ENCODE results near the gene ABCC8.
A peak's percentile ranks its signal among the peaks of the same experiment; 100 is the strongest.

ABCC8 gene

DNA sequence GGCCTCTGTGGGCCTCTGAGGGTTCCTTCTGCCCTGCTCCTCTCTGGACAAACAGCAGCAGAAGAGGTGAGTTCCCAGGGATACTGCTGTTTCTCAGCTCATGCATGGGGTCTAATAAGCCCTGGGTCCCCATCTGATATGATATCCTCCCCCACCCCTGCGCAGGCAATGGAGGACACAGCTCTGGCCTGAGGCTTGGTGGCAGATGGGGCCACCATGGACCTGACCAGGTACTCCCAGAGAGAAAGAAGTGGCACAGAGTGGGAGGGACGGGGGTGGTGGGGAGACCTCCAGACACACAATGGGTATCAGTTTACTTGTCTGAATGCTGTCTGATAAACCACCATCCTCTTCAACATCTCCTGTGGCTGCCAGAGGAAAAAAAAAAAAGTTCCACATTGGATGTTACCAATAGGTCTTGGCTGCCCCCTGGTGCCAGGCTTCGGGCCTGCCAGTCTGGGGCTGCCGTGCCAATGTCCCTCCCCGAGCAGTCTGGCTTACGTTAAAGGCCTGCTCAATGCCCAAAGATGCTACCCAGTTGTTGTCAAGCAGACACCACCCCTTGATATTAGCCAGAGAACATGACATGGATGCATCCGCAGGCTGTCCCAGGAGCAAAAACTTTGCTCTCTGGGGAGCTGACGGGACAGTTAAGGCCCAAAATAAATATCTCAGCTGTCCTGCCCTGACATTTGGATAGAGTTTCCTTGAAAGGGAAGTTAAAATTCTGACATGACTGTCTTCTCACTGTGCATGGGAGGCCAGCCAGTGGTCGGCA lies 27.9 kb upstream of the ABCC8 start:
- peak; percentile 51 for DNase-seq

DNA sequence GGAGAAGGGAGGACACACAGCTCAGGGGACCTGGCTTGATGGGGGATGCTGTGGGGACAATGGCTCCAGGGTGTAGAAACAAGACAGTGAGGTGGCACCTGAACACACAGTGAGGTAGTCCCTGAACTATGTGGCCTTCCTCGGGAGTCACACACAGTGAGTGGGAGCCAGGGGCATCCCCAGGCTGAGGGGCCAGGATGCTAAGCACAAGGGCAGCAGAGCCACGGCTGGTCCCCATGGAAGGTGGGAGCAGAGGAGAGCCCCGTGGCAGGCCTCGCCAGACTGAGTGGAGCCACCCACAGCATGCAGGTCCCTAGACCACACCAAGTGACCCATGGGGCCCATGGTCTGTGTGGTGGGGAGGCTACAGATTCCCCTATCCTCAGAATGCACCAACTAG lies 26.0 kb upstream of the ABCC8 start:
- DNase-seq: no peak

DNA sequence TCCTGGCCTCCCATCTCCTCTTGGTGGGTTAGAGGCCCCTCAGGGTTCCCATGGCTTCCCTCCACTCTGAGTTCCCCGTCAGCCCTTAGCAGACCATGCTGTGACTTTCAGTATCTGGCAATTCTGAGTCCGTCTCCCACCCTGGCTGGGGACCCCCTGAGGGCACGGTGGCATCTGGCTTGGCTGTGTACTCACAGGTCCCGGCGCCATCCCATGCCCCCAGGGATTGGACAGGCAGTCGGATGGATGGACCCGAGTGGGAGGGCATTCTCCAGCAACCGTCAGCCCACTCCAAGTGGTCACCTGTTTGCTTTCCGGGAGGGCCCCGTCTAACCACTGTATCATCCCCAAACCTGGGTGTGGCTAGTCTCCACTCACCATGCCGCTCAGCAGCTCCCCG lies 24.0 kb upstream of the ABCC8 start:
- DNase-seq: no peak

DNA sequence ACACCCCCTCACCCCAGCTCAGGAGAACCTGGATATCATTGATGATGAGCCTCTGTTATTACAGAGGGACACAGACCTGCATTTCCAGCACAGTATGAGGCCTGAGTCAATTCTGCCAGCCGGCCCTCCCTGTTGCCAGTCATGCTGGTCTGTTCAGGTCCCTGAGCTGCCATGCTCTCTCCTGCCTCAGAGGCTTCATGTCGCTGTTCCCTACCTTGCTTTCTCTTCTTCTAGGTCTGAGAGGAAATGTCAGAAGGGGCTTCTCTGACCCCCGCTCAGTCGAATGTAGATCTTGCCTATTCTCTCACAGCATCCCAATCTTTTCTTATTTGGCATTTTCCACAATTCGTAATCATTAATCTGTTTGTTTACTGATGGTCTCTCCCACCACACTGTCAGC lies 21.8 kb upstream of the ABCC8 start:
- DNase-seq: no peak

DNA sequence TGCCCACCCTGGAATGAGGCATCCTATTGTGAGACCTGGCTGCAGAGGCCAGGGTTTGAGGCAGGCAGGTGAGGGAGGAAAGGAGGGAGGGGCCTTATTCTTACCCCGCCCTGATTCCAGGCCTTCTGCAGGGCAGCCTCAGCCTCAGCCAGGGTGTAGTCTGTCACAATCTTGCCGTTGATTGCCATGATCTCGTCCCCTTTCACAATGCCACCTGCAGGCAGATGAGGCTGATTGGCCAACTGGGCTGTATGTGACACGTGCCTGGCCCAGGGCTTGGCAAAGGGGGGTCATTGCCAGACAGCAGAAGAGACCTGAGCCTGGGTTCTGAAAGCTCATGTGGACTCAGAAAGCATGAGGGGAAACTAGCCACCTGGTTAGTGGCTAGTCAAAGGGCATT lies 21.4 kb upstream of the ABCC8 start:
- peak; percentile 57 for DNase-seq

DNA sequence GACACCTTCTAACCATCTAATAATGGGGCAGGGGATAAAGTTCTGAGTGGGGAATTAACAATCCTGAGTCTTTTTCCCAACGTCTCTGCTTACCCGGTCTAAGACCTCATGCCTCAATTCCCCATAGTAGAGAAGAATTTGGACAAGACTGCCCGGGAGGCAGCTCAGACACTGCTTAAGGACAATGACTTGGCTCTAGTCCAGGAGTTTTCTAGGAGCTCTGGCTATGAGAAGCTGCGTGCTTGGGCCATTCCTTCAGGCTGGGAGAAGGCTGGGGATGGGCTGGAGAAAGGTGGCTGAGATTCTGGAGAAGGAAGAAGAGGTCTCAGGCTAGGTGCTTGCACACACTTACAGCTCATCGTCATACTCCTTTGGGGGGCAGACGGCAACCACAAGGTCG lies 19.8 kb upstream of the ABCC8 start:
- DNase-seq: no peak

DNA sequence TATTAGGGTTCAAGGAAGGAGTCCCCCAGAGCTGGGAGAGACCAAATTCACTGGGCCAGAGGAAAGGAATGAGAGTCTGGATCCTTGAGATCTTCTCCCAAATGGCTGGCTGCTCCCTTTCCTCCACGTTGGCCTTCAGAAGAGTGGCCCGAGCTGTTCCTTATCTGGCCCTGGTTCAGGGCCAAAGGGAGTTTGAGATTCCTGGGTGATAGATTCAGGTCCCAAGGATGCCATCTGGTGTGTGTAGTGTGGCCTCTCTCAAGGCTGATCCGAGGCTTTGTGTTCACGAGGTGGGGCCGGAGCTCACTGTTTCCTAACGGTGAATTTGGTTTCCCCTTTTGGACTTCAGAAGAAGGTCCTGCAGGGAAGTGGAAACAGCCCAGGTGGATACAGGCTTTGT lies 17.4 kb upstream of the ABCC8 start:
- DNase-seq: no peak

DNA sequence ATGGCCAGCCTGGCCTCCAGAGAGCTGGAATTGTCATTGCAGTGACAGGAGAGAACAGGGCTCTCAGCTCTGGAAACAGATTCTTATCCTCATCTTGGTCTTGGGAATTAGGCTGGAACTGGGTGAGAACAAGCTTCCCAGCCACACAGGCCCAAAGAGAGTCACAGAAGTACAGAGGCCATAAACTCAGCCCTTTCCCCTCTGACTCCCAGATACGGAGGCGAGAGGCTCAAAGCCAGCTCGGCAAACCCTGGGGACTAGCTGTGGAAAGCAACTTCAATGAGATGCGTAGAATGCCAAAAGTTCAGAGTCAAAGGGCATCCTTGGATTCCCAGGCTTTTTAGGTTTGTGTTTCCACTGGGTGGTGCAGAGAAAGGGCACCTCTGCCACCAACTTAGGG lies 14.3 kb upstream of the ABCC8 start:
- DNase-seq: no peak

DNA sequence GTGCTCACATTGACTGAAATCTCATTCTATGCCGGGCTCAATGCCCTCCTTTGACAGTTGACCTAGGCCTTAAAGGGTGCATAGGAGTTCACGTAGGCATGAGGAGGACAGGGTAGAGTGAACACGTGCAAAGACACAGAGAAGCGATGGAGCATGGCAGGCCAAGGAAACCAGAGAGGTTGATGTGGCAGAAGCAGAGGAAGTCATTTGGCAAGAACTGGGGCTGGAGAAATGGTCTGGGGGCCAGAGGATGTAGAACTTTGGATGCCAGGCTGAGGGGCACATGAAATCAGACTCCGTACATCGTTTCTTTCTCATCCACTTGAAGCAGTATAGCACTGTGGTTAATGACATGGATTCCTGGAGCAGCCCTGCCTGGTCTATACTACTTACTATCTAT lies 13.6 kb upstream of the ABCC8 start:
- DNase-seq: no peak

DNA sequence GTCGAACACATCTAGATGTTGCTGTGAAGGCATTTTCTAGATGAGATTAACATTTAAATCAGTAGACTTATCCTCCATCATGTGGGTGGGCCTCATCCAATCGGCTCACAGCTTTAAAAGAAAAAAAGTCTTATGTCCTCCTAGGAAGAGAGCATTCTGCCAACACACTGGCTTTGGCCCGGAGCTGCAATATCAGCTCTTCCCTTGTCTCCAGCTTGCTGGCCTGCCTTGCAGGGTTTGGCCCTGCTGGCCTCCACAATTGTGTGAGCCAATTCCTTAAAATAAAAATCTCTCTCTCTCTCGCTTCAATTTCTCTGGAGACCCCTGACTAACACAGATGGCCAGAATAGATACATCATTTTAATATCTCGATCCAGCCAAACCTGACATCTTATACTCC lies 13.1 kb upstream of the ABCC8 start:
- no peak for DNase-seq

DNA sequence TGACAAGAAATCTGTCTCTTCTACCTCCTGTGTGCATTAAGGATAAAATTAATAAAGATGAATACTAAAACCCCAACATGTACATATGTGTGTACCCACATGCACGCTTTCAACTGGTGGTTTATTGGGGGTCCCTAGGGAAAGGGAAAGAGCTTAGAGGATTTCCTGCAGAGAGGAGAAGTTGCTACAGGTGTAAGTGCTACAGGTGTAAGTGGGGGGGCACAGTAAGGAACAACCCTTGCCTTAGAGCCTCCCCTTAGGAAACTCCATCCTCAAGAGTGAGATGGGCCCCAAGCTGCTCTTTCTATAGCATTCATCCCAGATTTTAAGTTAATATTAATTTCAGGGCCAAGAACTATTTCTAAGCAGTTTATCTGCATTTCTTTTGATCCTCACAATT lies 11.9 kb upstream of the ABCC8 start:
- no peak for DNase-seq

DNA sequence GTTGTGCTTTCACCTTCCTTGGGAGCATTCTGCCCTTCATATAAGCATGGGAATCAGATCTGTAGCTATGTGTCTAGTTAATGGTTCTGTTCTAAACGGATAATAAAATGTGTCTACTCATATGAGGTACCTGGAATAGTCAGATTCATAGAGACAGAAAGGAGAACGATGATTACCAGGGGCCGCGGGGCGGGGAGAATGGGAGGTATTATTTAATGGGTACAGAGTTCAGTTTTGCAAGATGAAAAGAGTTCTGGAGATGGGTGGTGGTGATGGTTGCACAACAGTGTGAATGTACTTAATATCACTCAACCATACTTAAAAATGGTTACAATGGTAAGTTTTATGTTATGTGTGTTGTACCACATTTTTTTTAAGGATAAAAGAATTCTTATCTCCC lies 10.0 kb upstream of the ABCC8 start:
- no peak for DNase-seq

DNA sequence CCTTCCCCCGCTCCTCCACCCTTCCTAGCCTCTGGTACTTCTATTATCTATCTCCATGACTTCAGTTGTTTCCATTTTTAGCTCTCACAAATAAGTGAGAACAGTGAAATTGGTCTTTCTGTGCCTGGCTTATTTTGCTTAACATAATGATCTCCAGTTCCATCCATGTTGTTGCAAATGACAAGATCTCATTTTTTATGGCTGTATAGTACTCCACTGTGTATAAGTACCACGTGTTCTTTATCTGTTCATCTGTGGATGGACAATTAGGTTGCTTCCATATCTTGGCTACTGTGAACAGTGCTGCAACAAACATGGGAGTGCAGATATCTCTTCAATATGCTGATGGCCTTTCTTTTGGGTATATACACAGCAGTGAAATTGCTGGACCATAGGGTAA lies 6.9 kb upstream of the ABCC8 start:
- no peak for DNase-seq

DNA sequence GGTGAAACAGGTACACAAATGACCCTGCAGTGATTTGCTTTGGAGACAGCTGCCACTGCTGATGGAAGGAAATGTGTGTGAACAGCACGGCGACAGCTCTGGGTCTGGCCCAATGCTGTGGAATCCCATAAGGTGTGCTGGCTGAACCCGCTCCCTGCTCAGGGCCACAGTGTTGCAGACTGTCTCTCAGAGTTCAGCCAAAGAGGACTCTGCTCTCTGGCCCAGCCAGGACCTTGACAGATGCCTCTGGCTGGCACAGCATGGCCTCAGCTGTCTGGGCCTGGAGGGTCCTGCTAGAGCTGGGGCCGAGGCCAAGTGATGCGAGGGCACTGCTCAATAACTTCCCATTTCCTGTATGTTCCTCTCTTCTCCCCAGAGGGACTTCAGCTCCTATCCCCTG lies 5.3 kb upstream of the ABCC8 start:
- no peak for DNase-seq

DNA sequence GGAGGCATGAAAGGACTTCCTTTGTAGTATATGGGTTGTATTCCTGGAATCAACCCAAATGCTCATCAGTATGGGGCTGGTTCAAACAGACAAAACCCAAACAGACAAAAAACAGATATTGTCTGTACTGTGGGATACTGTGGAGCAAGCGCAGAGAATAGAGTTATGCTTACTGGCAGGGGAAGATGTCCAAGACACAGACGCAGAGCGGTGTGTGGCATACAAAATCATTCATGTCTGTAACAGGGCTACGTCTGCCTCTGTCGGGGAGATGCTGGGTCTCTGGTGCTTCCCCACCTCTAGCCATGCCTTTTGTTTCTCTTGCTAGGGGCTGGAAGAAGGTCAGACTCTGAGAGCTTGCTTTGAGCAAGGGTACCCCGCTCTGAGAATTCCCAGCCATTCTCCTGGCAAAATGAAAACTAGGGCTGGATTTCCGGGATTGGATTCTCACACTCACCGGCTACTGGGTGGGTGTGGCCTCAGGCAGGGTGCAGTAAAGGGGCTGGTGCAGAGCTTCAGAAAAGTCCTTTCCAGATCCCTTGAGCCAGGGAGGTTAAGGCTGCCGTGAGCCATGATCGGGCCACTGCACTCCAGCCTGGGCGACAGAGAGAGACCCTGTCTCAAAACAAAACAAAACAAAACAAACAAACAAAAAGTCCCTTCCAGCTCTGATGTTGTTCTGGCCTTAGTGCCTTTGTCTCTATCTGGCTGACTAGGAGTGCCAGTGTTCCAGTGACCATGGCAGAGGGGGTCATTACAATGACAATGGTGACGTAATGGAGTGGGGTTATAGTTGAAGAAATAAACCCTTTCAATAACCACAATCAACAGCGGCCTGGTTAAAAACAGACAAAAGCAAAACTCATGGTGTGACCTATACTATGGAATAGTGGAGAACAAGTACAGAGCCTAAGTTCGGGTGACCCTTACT lies 2.9 kb upstream of the ABCC8 start:
- DNase-seq: peak; percentile 29

DNA sequence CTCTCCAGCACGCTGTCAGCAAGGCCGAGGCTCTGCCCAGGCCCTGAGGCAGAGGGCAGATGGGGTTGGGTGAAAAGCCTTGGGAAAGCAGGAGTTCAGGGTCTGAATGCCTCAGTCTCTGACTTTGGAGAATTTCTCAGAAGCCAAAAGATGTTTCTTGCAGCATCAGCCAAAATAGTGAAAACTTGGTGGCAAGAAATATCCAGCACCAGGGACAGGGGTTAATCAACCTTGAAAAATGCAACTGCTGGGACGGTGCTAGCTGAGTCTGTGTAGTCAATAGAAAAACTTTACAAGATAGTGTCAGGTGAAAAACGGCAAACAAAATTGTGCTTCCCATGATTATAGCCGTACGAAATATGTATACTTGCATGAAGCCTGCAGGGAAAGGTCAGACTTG lies 1.4 kb upstream of the ABCC8 start:
- DNase-seq: no peak

DNA sequence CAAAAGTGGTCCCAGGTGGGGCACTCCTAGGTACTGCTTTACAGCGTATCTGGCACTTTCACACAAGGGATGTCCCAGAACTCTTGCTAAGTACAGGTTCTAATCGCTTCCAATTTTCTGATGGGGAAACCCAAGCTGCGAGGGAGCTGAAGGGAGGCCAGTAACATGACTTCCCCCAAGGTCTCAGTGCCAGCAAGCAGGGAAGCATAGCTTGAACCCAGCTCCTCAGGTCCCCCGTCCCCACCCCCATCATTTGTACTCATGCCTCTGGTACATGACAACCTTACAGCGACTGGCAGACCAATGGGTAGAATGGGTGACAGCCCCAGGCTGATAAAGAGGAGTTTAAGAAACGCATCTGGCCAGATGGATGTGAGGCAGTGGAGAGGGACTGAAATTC lies 716 bp upstream of the ABCC8 start:
- DNase-seq: no peak

DNA sequence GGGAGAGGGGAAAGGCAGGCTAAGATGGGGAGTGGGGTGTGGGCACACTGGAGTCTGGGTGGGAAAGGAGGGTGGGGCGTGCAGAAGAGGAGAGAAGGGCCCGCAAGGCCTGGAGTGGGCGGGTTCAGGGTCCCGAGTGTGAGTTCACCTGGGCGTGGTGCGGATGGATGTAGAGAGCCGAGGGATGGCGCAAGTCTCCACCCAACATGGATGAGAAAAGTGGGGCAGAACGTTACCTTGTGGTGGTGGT lies 364 bp upstream of the ABCC8 start:
- DNase-seq: no peak

DNA sequence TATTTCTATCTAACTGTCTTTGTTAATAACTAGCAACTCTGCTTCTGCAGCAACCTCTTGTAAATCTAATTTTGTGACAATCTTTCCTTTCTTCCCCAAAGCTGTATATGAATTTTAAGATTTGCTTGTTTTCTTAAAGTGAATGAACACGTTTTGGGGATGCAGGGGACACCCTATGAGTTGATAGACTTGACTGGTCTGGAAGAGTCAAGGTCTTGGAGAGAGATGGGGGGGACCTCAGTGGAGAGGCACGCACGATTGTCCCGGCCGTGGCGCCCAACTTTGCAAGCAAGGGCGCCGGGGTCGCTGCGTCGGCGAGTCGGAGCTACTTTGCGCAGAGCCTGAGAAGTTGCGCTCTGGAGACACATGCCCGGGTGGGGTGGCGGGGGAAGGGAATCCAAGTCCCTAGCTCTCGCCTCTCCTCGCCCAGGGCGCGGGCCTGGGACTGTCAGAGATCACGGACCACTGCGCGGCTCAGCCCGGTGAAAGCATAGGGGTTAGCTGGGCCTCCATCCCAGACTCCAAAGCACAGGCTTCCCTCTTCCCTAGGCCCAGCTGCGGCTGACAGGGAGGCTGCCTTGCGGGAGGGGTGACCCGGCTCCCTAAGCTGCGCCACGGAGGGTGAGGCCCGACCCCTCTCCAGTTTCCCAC lies 854 bp downstream of the ABCC8 start:
- no peak for DNase-seq

DNA sequence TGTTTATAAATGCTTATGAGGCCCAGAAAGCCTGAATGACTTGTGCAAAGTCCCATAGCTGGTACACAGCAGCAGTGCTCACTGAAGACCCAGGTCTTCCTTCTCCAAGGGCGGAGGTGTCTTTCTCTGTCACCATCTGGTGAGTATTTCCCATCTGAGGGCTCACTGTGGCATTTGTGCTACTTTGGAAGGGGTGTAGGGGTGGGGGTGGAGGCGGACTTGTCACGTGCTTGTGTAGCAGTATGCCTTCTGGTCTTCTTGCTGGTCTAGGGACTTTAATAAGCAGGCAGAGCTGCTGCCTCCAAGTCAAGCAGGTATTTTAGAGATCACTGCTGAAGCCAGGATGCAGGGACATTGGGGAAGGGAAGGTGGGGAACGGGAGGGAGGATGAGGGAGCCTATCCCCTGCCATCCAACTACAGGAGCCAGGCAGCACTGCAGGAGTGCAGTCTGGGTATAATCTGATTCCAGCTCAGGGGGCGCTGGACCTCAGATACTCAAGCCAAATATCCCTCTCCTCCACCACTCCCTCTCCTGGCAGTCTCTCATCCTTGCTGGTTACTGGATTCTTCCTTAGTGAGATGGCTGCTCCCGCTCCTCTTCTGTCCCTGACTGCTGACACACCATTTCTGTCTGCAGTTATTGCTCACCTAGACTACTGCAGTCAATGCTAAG lies 3.4 kb downstream of the ABCC8 start:
- DNase-seq: no peak

DNA sequence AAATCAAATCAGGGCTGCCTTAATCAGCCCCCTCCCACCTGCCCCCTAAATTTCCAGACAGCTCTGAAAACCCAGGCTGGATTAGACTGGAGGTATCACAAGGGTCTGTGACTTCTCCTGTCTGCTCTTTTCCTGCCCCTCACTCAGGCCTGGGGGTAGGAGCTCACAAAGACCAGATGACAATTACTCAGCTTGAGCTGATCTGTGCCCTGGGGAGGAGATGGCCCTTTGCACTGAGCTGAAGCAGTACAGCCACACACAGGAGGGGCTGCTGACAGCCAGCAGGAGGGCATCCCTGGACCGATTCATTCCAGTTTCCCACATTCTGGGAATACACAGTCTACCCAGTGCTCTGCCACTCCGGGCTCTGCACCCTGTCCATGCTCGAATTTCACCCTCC lies 4.2 kb downstream of the ABCC8 start:
- no peak for DNase-seq

DNA sequence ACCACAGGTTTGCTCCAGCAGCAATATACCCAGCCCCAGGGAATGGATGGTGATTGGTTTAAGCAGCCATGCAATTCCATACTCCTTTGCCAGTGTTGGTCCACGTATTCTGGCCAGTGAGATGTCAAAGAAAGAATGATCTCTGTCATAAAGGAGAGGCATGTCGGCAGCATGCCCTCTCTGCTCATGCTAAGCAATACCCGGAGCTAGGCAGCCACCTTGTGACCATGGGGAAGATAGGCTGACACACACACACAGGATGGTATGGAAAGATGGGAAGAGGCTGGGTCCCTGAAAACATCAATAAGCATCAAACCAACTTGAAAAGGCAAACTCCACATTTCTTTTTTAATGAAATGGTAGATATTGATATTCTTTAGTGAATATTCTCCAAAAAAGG lies 5.1 kb downstream of the ABCC8 start:
- DNase-seq: no peak

DNA sequence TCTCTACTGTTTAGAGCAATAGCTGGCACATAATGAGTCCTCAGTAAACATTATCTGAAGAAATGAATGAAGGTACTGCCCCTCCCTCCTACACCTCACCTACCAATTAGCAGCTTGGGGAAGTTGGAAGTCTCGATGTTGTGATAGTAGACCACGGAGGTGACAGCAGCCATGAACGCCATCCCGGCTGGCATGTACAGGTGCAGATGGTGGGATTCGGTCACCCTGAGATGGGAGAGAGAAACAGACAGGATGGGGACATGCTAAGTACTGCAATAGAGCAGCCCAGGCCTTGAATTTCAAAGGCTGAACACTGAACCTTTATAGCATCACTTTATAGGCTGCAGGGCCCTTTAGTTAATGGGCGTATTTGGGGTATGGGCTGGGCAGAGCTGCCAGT lies 6.6 kb downstream of the ABCC8 start:
- no peak for DNase-seq

DNA sequence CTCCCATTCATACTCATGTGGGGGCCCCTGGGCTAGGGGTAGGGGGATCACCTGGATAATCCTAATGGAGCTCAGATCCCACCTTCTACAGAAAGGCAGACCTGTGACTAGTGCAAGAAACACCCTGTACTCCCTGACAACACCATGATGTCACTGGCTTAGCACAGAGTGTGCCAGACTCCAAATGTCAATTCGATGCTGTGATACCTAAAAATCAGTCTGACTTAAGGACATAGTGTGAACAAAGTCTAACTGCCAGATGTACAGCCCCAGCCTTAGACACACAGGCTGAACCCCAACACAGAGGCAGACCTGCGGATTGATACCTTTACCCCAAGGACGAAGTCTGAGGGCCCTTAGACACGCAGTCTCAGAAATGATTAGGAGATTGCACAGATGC lies 8.5 kb downstream of the ABCC8 start:
- no peak for DNase-seq

Data from NCI-H2029 treated with DMSO at 0.1 percent for 48 hours (cell line).